Caco-2 (cell line): ENCODE measurements around the gene GRHL3. TPM values are rescaled to one million over a fixed set of nuclear protein-coding genes. Genes with fewer than 3 reads are reported as not detected.

Source experiments
- BruUV-seq: library from RNA; stranded (reverse); fragments of 400-500 nt; replicated peaks from 2 replicates; lab custom pipeline; 2021; lab: Mats Ljungman, UMichigan
- CTCF ChIA-PET: fragments of 300-600 bp; sonication (Branson Sonifier 250); formaldehyde crosslinking; loops from one replicate; lab custom pipeline; 2022; ENCODE audit warnings: antibody characterized with exemption; lab: Charles Lee
- POLR2A ChIA-PET: fragments of 300-600 bp; sonication (Branson Sonifier 250); formaldehyde crosslinking; loops from one replicate; lab custom pipeline; 2022; ENCODE audit warnings: antibody characterized with exemption; lab: Charles Lee
- DNase-seq, 2 experiments: peaks; one replicate each; pipeline versions ENCODE4 v3.0.0 to v3.0.0-alpha.2; 2020 to 2022
- H3K27me3 ChIP-seq: replicated peaks from 2 replicates; pipeline ENCODE4 v1.6.0; 2011; ENCODE audit warnings: low read length; ENCODE audit not compliant: control insufficient read depth, insufficient read depth
- H3K36me3 ChIP-seq: 2 replicates; pipeline ENCODE4 v1.5.1; 2011; ENCODE audit warnings: low read length; ENCODE audit not compliant: control insufficient read depth, insufficient read depth
- H3K4me1 ChIP-seq: fragments of 250-450 bp; sonication (Bioruptor Pico); 2 replicates; pipeline ENCODE4 v1.5.1; 2020; ENCODE audit warnings: mild to moderate bottlenecking
- H3K4me3 ChIP-seq: 2 replicates; pipeline ENCODE4 v1.5.1; 2011; ENCODE audit warnings: low read depth, mild to moderate bottlenecking, control low read depth, low read length
- H3K9me3 ChIP-seq: fragments of 250-450 bp; sonication (Bioruptor Pico); 2 replicates; pipeline ENCODE4 v1.5.1; 2020; ENCODE audit warnings: mild to moderate bottlenecking, moderate library complexity
- H3K27ac Mint-ChIP-seq: one replicate; pipeline ENCODE4 v1.8.0; 2022; ENCODE audit warnings: mixed read lengths; ENCODE audit not compliant: unreplicated experiment
- H3K27me3 Mint-ChIP-seq: one replicate; pipeline ENCODE4 v1.8.0; 2022; ENCODE audit warnings: mixed read lengths; ENCODE audit not compliant: insufficient read depth, unreplicated experiment
- H3K36me3 Mint-ChIP-seq: one replicate; pipeline ENCODE4 v1.8.0; 2022; ENCODE audit warnings: mild to moderate bottlenecking, mixed read lengths; ENCODE audit not compliant: insufficient read depth, unreplicated experiment
- H3K4me1 Mint-ChIP-seq: one replicate; pipeline ENCODE4 v1.8.0; 2022; ENCODE audit warnings: low read depth, mixed read lengths; ENCODE audit not compliant: unreplicated experiment
- H3K4me3 Mint-ChIP-seq: one replicate; pipeline ENCODE4 v1.8.0; 2022; ENCODE audit warnings: mild to moderate bottlenecking, moderate library complexity, mixed read lengths; ENCODE audit not compliant: unreplicated experiment
- H3K9me3 Mint-ChIP-seq: one replicate; pipeline ENCODE4 v1.8.0; 2022; ENCODE audit warnings: mixed read lengths; ENCODE audit not compliant: unreplicated experiment
- intact Hi-C: fragments of 100-400 bp; cut with micrococcal nuclease; formaldehyde crosslinking; loops from one replicate; pipeline ENCODE4 v1.10.0; 2022; ENCODE audit not compliant: unreplicated experiment
- total RNA-seq: library from RNA; stranded (reverse); gene quantifications from 2 replicates; pipeline ENCODE4 v1.2.3, GENCODE V29; 2022
- TF ChIP-seq, protein P1 (sequence below), 2 experiments: fragments of 200-600 bp in 1 of 2; IDR thresholded peaks; 1 replicate in 1 of 2; 2 replicates in 1 of 2; pipeline versions ENCODE4 v1.5.1 to v1.8.0; 2011 to 2022; ENCODE audit warnings: antibody characterized with exemption in 1 of 2, control low read depth in 1 of 2, inconsistent platforms in 1 of 2, low read depth in 1 of 2, low read length in 1 of 2, mild to moderate bottlenecking in 1 of 2, moderate library complexity in 1 of 2; ENCODE audit not compliant: insufficient read depth in 1 of 2, severe bottlenecking in 1 of 2, unreplicated experiment in 1 of 2

GRHL3 gene
- total RNA-seq, 1 experiment from 2014 or later: 2.3 TPM

- CTCF ChIA-PET: no interaction called here
- BruUV-seq: no TSS peak
Measured at GRCh38 chr1:24292103-24292502, 27.1 kb upstream of the GRHL3 start.

DNA sequence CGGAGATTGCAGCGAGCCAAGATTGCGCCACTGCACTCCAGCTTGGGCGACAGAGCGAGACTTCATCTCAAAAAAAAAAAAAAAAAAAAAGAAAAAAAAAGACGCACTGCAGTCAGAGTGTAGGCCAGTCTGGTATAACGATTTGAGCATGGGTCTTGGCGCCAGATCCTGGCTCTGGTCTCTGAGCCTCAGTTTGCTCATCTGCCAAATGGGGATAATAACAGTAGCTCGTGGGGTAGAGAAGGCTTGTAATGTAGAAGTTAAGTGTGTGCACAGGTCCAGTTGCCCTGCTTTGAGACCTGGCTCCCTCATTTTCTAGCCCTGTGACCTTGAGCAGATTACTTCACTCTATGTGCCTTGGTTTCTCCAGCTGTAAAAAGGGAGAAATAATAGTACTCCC, 26.3 kb upstream of the GRHL3 start:
- Histone ChIP-seq H3K27me3 (no peaks in the 10 kb centered on the region), H3K4me3 (no peak overlapping the region), H3K9me3 (no peaks in the 10 kb centered on the region), H3K36me3 (no peaks in the 10 kb centered on the region), H3K4me1 (no peaks in the 10 kb centered on the region)
- TF ChIP-seq, protein P1, sequence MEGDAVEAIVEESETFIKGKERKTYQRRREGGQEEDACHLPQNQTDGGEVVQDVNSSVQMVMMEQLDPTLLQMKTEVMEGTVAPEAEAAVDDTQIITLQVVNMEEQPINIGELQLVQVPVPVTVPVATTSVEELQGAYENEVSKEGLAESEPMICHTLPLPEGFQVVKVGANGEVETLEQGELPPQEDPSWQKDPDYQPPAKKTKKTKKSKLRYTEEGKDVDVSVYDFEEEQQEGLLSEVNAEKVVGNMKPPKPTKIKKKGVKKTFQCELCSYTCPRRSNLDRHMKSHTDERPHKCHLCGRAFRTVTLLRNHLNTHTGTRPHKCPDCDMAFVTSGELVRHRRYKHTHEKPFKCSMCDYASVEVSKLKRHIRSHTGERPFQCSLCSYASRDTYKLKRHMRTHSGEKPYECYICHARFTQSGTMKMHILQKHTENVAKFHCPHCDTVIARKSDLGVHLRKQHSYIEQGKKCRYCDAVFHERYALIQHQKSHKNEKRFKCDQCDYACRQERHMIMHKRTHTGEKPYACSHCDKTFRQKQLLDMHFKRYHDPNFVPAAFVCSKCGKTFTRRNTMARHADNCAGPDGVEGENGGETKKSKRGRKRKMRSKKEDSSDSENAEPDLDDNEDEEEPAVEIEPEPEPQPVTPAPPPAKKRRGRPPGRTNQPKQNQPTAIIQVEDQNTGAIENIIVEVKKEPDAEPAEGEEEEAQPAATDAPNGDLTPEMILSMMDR (IDR thresholded peaks at IDR 0.05; ENCODE audit: insufficient read depth in 1 of 2, low read depth in 1 of 2, low read length in 1 of 2, severe bottlenecking in 1 of 2, unreplicated experiment in 1 of 2): no peak
- Mint-ChIP-seq H3K27me3 (peaks cover 2% of the 10 kb centered on the region), H3K9me3 (no peaks in the 10 kb centered on the region), H3K36me3 (no peaks in the 10 kb centered on the region), H3K4me3 (no peak overlapping the region), H3K27ac (no peak overlapping the region), H3K4me1 (no peaks in the 10 kb centered on the region)
- ChIA-PET POLR2A (no interaction called here), CTCF (no interaction called here)
- intact Hi-C loops: no loop called here
- no TSS peak for BruUV-seq
- no peak for DNase-seq

More at GRCh38 chr1:24292103-24292502, 27.1 kb upstream of the GRHL3 start:
- H3K36me3 ChIP-seq: no peaks in the 10 kb centered on the region
- no peak for DNase-seq
- Mint-ChIP-seq H3K4me1 (no peaks in the 10 kb centered on the region), H3K9me3 (no peaks in the 10 kb centered on the region), H3K27ac (no peak overlapping the region), H3K27me3 (no peaks in the 10 kb centered on the region), H3K4me3 (no peak overlapping the region), H3K36me3 (no peaks in the 10 kb centered on the region)
- TF ChIP-seq, protein P1 (IDR thresholded peaks at IDR 0.05; ENCODE audit: insufficient read depth in 1 of 2, low read depth in 1 of 2, low read length in 1 of 2, severe bottlenecking in 1 of 2, unreplicated experiment in 1 of 2): no peak
- intact Hi-C loops: no loop called here
- H3K4me1 ChIP-seq: no peaks in the 10 kb centered on the region
- H3K27me3 ChIP-seq: no peaks in the 10 kb centered on the region
- no peaks in the 10 kb centered on the region for H3K9me3 ChIP-seq
- H3K4me3 ChIP-seq: no peak overlapping the region
- POLR2A ChIA-PET: no interaction called here

GRCh38 chr1:24293392-24294227, 25.5 kb upstream of the GRHL3 start:
- H3K9me3 ChIP-seq: no peaks in the 10 kb centered on the region
- no peaks in the 10 kb centered on the region for H3K4me1 ChIP-seq
- ChIA-PET CTCF (no interaction called here), POLR2A (no interaction called here)
- no peak overlapping the region for H3K4me3 Mint-ChIP-seq
- no peaks in the 10 kb centered on the region for H3K9me3 Mint-ChIP-seq
- TF ChIP-seq, protein P1 (IDR thresholded peaks at IDR 0.05; ENCODE audit: insufficient read depth in 1 of 2, low read depth in 1 of 2, low read length in 1 of 2, severe bottlenecking in 1 of 2, unreplicated experiment in 1 of 2): no peak
- no peaks in the 10 kb centered on the region for H3K27me3 ChIP-seq
- no peaks in the 10 kb centered on the region for H3K4me1 Mint-ChIP-seq
- peaks cover 5% of the 10 kb centered on the region for H3K27me3 Mint-ChIP-seq
- no peak overlapping the region for H3K4me3 ChIP-seq
- H3K36me3 ChIP-seq: no peaks in the 10 kb centered on the region
- BruUV-seq: no TSS peak
- no peak for DNase-seq
- H3K36me3 Mint-ChIP-seq: no peaks in the 10 kb centered on the region
- H3K27ac Mint-ChIP-seq: no peak overlapping the region
- intact Hi-C loops: no loop called here
